Neuronal stem cell (in vitro differentiated cells): ENCODE data around the gene PPP1R1B.
A peak's percentile ranks its signal among the peaks of the same experiment; 100 is the strongest.
"Not testable (repeated sequence)": the region's sequence is repeated elsewhere in the genome, so short reads cannot be mapped to it uniquely, and the experiment has no call there.

Experiments
- DNase-seq: peaks from one replicate; pipeline ENCODE4 v3.0.0-alpha.2; 2013; ENCODE audit warnings: low spot score
- H2AFZ ChIP-seq: one replicate; pipeline ENCODE4 v1.6.1; 2013; ENCODE audit warnings: mild to moderate bottlenecking, low read length, inconsistent platforms
- H2AK5ac ChIP-seq: 2 replicates; pipeline ENCODE4 v1.6.1; 2013; ENCODE audit warnings: low read depth, mild to moderate bottlenecking, inconsistent platforms, low read length, moderate library complexity, mixed read lengths
- H2BK120ac ChIP-seq: 2 replicates; pipeline ENCODE4 v1.6.1; 2013; ENCODE audit warnings: low read depth, mild to moderate bottlenecking, inconsistent platforms, low read length, moderate library complexity, mixed read lengths
- H2BK12ac ChIP-seq: one replicate; pipeline ENCODE4 v1.6.1; 2013; ENCODE audit warnings: low read length, inconsistent platforms
- H2BK15ac ChIP-seq: 2 replicates; pipeline ENCODE4 v1.6.1; 2013; ENCODE audit warnings: mild to moderate bottlenecking, low read length, inconsistent platforms, mixed read lengths
- H2BK5ac ChIP-seq: one replicate; pipeline ENCODE4 v1.6.1; 2013; ENCODE audit warnings: inconsistent platforms, mild to moderate bottlenecking, low read length, moderate library complexity
- H3K14ac ChIP-seq: one replicate; pipeline ENCODE4 v1.6.1; 2013; ENCODE audit warnings: low read length, inconsistent platforms
- H3K18ac ChIP-seq: 2 replicates; pipeline ENCODE4 v1.6.1; 2013; ENCODE audit warnings: low read length, inconsistent platforms
- H3K23ac ChIP-seq: 2 replicates; pipeline ENCODE4 v1.6.1; 2013; ENCODE audit warnings: low read depth, mild to moderate bottlenecking, mixed read lengths, low read length, inconsistent platforms; ENCODE audit not compliant: poor library complexity
- H3K27ac ChIP-seq: replicated peaks from 3 replicates; pipeline ENCODE4 v1.5.1; 2013; ENCODE audit warnings: low read length, inconsistent platforms
- H3K27me3 ChIP-seq, 3 experiments: 2 replicates each; pipeline ENCODE4 v1.6.1; 2013; ENCODE audit warnings: low read length in 3 of 3, mild to moderate bottlenecking in 2 of 3, inconsistent platforms in 1 of 3, low read depth in 1 of 3, mixed read lengths in 1 of 3, moderate library complexity in 1 of 3; ENCODE audit not compliant: control insufficient read depth in 3 of 3, insufficient read depth in 3 of 3
- H3K36me3 ChIP-seq, 2 donors: replicated peaks in 1 of 2; 2 replicates each; pipeline ENCODE4 v1.6.1; 2013; ENCODE audit warnings: low read length in 2 of 2; ENCODE audit not compliant: control insufficient read depth in 2 of 2, insufficient read depth in 2 of 2
- H3K4ac ChIP-seq: 2 replicates; pipeline ENCODE4 v1.6.1; 2013; ENCODE audit warnings: inconsistent platforms, mild to moderate bottlenecking, low read length, moderate library complexity
- H3K4me1 ChIP-seq, 2 donors: 1 replicate in 1 of 2; 2 replicates in 1 of 2; pipeline ENCODE4 v1.6.1; 2013; ENCODE audit warnings: low read length in 2 of 2, low read depth in 1 of 2; ENCODE audit not compliant: control insufficient read depth in 2 of 2, insufficient read depth in 1 of 2
- H3K4me2 ChIP-seq: one replicate; pipeline ENCODE4 v1.6.1; 2013; ENCODE audit warnings: mild to moderate bottlenecking, low read length, inconsistent platforms; ENCODE audit not compliant: insufficient read depth, poor library complexity, severe bottlenecking
- H3K4me3 ChIP-seq, 2 donors: 2 replicates each; pipeline ENCODE4 v1.5.1; 2013; ENCODE audit warnings: low read length in 2 of 2, mild to moderate bottlenecking in 2 of 2, inconsistent platforms in 1 of 2, moderate library complexity in 1 of 2
- H3K79me1 ChIP-seq: one replicate; pipeline ENCODE4 v1.6.1; 2013; ENCODE audit warnings: low read depth, mild to moderate bottlenecking, inconsistent platforms, low read length, moderate library complexity
- H3K9ac ChIP-seq: one replicate; pipeline ENCODE4 v1.6.1; 2013; ENCODE audit warnings: mild to moderate bottlenecking, low read depth, low read length, inconsistent platforms; ENCODE audit not compliant: poor library complexity
- H3K9me3 ChIP-seq, 2 donors: replicated peaks in 1 of 2; 2 replicates each; pipeline versions ENCODE3 to v1.6.1; 2013; ENCODE audit warnings: low read length in 2 of 2, mild to moderate bottlenecking in 2 of 2, inconsistent platforms in 1 of 2, low read depth in 1 of 2, mixed read lengths in 1 of 2, moderate library complexity in 1 of 2; ENCODE audit not compliant: control insufficient read depth in 2 of 2, insufficient read depth in 1 of 2
- H4K8ac ChIP-seq: one replicate; pipeline ENCODE4 v1.6.1; 2013; ENCODE audit warnings: low read depth, mild to moderate bottlenecking, inconsistent platforms, low read length, moderate library complexity
- H4K91ac ChIP-seq: one replicate; pipeline ENCODE4 v1.6.1; 2013; ENCODE audit warnings: low read length, low read depth, mild to moderate bottlenecking, inconsistent platforms; ENCODE audit not compliant: poor library complexity
- WGBS, 2 donors: extraction: QIAGEN DNeasy Blood & Tissue Kit; methylation state at CpG; one replicate each; pipeline ENCODE4 v1.1.7; 2013; ENCODE audit warnings: missing lambda C conversion rate in 2 of 2, mixed read lengths in 1 of 2; ENCODE audit not compliant: insufficient read length in 2 of 2, insufficient replicate concordance in 1 of 2; ENCODE audit errors: extremely low coverage in 2 of 2; 5-methylcytosine and 5-hydroxymethylcytosine counted together

Gene PPP1R1B

DNA sequence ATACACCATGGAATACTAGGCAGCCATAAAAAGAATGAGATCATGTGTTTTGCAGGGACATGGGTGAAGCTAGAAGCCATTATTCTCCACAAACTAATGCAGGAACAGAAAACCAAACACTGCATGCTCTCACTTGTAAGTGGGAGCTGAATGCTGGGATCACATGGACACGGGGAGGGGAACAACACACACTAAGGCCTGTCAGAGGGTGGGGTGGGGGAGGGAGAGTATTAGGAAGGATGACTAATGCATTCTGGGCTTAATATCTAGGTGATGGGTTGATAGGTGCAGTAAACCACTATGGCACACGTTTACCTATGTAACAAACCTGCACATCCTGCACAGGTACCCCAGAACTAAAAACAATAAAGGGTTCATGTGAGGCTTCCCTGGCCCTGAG is 36.6 kb upstream of the PPP1R1B start:
- not testable (repeated sequence) for H3K79me1 ChIP-seq, H3K14ac ChIP-seq, H2BK12ac ChIP-seq, H4K91ac ChIP-seq, H3K18ac ChIP-seq, DNase-seq, H3K4me3 ChIP-seq, H3K36me3 ChIP-seq, H2BK15ac ChIP-seq, H3K27ac ChIP-seq, H3K9me3 ChIP-seq, H3K4ac ChIP-seq, H2AFZ ChIP-seq, H4K8ac ChIP-seq, H2BK120ac ChIP-seq, H3K9ac ChIP-seq, H3K4me2 ChIP-seq, H2BK5ac ChIP-seq, H3K4me1 ChIP-seq, H2AK5ac ChIP-seq, H3K23ac ChIP-seq
- H3K27me3 ChIP-seq = peaks cover 1 to 65% (median 32%) of the 10 kb centered on the region in 3 experiments
- WGBS, 2 donors = no CpG with 5 or more reads among the region's 2 CpGs

DNA sequence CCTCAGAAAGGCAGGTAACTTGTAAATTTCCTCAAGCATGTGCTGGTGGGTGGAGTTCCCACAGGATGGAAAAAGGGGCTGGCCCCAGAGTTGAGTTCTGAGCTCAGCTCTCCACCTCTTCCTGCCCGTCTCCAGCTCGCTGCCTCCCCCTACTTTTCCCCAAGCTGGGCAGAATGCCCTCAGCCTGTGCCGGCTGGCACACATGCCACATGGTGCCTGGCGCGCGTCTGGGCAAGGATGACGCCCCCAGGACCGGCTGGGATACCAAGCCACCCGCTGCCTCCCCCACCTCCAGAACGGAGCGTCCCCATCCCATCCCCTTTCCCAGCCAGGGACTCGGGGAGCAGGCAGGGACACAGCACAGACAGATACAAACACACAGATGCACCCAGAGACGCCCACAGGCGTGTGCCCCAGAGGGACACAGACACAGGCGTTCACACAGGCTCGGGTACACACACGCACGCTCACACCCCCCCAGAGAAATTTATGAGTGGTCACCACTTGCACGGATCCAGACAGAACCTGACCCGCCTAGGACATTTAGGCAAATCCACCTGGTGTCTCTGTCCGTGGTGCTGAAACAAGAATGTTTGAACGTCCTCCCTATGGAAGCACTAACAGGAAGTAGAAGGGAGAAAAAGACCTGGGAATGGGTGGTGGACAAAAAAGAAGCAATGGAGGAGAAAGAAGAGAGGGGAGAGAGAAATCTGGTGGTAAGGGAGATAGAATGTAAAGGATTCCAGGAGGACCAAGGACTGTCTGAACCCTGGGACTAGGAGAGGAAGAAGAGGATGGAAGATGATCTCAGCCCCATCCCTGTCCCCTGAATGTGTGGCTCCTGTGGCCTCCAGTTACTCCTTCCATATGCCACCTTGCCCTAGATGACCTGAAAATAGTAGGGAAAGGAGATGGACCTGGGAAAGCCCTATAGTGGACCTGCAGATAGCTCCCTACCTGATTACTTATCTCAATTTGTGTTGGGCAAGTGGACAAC is 34.5 kb upstream of the PPP1R1B start:
- H3K14ac ChIP-seq = no peak overlapping the region
- peaks cover 21 to 78% (median 53%) of the 10 kb centered on the region in 3 experiments for H3K27me3 ChIP-seq

DNA sequence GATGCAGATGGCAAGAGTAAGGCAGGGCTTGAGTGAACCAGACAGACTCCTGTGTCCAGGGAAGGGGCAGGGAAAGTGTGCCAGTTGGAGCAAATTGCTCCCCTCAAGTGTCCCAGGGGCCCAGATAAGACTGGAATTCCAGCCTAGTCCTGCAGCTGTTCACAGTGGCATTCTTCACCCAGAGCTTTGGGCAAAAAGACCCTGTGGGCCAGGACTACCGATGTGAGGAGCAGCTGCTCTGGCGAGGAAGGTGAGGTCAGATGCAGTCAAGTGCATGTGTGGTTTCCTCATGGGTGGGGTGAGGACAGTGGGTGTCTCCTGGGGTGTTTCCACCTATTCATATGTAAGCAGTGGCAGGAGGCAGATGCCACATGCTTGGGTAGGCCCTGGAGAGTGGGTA is 33.4 kb upstream of the PPP1R1B start:
- H2AK5ac ChIP-seq = no peak overlapping the region
- no peak overlapping the region for H2BK5ac ChIP-seq
- no peak overlapping the region for H2BK15ac ChIP-seq
- DNase-seq = no peak
- H3K36me3 ChIP-seq = no peaks in the 10 kb centered on the region
- H2AFZ ChIP-seq = no peak overlapping the region
- no peaks in the 10 kb centered on the region for H3K79me1 ChIP-seq
- no peak overlapping the region for H3K4me2 ChIP-seq
- H3K14ac ChIP-seq = no peak overlapping the region
- H3K27me3 ChIP-seq = peaks cover 28 to 80% (median 62%) of the 10 kb centered on the region in 3 experiments
- no peak overlapping the region for H2BK120ac ChIP-seq
- H3K4me1 ChIP-seq = no peaks in the 10 kb centered on the region
- no peak overlapping the region for H3K18ac ChIP-seq
- no peak overlapping the region for H4K8ac ChIP-seq
- no CpG with 5 or more reads among the region's 2 CpGs for WGBS, 2 donors
- no peak overlapping the region for H3K23ac ChIP-seq
- peaks cover 0 to 2% of the 10 kb centered on the region in 2 donors for H3K9me3 ChIP-seq
- peak overlapping the region in 1 of 2 donors; percentile 65 for H3K4me3 ChIP-seq
- H3K4ac ChIP-seq = no peak overlapping the region
- H2BK12ac ChIP-seq = no peak overlapping the region
- no peak overlapping the region for H4K91ac ChIP-seq
- no peak overlapping the region for H3K27ac ChIP-seq
- no peak overlapping the region for H3K9ac ChIP-seq

More for the DNA sequence above, 34.5 kb upstream of the PPP1R1B start:
- Histone ChIP-seq H3K4me1 (no peaks in the 10 kb centered on the region), H3K27ac (no peak overlapping the region), H3K23ac (peak overlapping the region; percentile 39), H4K8ac (no peak overlapping the region), H3K4me3 (no peak overlapping the region), H2BK15ac (no peak overlapping the region), H3K4me2 (no peak overlapping the region), H3K79me1 (no peaks in the 10 kb centered on the region), H2AK5ac (no peak overlapping the region), H3K9me3 (peaks cover 0 to 2% of the 10 kb centered on the region in 2 donors), H2AFZ (no peak overlapping the region), H2BK5ac (no peak overlapping the region), H2BK12ac (no peak overlapping the region), H3K18ac (peak overlapping the region; percentile 22), H4K91ac (no peak overlapping the region), H3K4ac (no peak overlapping the region), H3K36me3 (no peaks in the 10 kb centered on the region), H2BK120ac (no peak overlapping the region), H3K9ac (peak overlapping the region; percentile 52)
- peak; percentile 82 for DNase-seq
- WGBS, 2 donors = no CpG with 5 or more reads among the region's 22 CpGs

DNA sequence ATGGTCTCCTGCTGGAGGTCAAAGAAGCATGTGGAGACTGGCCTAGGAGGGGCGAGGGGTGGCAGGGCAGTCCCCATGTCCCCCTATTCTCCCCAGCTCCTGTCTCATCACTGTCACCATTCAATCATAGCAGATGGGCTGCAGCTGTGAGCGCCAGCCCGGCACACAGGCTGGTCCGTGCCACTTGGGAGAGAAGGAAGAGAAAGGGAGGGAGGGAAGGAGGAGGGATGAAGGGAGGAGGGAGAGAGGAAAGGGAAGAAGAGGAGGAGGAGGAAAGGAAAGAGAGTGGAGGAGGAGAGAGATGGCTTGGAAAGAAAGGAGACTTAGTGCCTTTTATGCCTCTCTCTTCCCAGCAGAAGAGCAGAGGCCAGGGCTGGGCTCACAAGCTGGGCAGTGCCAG is 31.5 kb upstream of the PPP1R1B start:
- H2BK15ac ChIP-seq = no peak overlapping the region
- no CpG with 5 or more reads among the region's 4 CpGs for WGBS, 2 donors
- H4K91ac ChIP-seq = no peak overlapping the region
- peaks cover 0 to 2% of the 10 kb centered on the region in 2 donors for H3K9me3 ChIP-seq
- DNase-seq = no peak
- H4K8ac ChIP-seq = no peak overlapping the region
- H3K23ac ChIP-seq = no peak overlapping the region
- H3K4me2 ChIP-seq = no peak overlapping the region
- no peak overlapping the region for H3K18ac ChIP-seq
- no peak overlapping the region for H2BK5ac ChIP-seq
- no peak overlapping the region for H3K4me3 ChIP-seq
- H3K14ac ChIP-seq = no peak overlapping the region
- H3K9ac ChIP-seq = no peak overlapping the region
- H3K4ac ChIP-seq = no peak overlapping the region
- H3K36me3 ChIP-seq = no peaks in the 10 kb centered on the region
- H2BK12ac ChIP-seq = no peak overlapping the region
- no peak overlapping the region for H2BK120ac ChIP-seq
- H2AK5ac ChIP-seq = no peak overlapping the region
- no peaks in the 10 kb centered on the region for H3K4me1 ChIP-seq
- no peaks in the 10 kb centered on the region for H3K79me1 ChIP-seq
- no peak overlapping the region for H3K27ac ChIP-seq
- no peak overlapping the region for H2AFZ ChIP-seq
- H3K27me3 ChIP-seq = peaks cover 46 to 91% (median 78%) of the 10 kb centered on the region in 3 experiments
